IMR-90 (cell line): Measurements from ENCODE around the gene CHRNA7. TPM values are rescaled to one million over a fixed set of nuclear protein-coding genes. Genes with fewer than 3 reads are reported as not detected.

Experiments used
- ATAC-seq: fragments of 200-7000 bp; cut with Tn5 transposase; 2 replicates; pipeline ENCODE4 v1.9.1; 2020; ENCODE audit warnings: low read depth, mild to moderate bottlenecking, moderate library complexity
- BruUV-seq: library from RNA; stranded (reverse); fragments of 400-500 nt; replicated peaks from 2 replicates; lab custom pipeline; 2021; lab: Mats Ljungman, UMichigan
- CTCF ChIA-PET: fragments of 300-600 bp; formaldehyde crosslinking; extraction: SDS; loops from one replicate; lab custom pipeline; 2021; ENCODE audit warnings: antibody characterized with exemption; lab: Yijun Ruan, JAX
- POLR2A ChIA-PET: fragments of 300-600 bp; sonication (Branson Sonifier 250); formaldehyde crosslinking; loops from one replicate; lab custom pipeline; 2022; ENCODE audit warnings: antibody characterized with exemption; ENCODE audit not compliant: unreplicated experiment; lab: Charles Lee
- DNase-seq: peaks from one replicate; pipeline ENCODE4 v3.0.0; 2013
- H2AFZ ChIP-seq: replicated peaks from 2 replicates; pipeline ENCODE3; 2013; ENCODE audit warnings: low read length, mild to moderate bottlenecking; ENCODE audit not compliant: poor library complexity
- H2AK5ac ChIP-seq: 2 replicates; pipeline ENCODE4 v1.6.1; 2013; ENCODE audit warnings: low read depth, low read length, inconsistent platforms
- H2AK9ac ChIP-seq: replicated peaks from 2 replicates; pipeline ENCODE3; 2013; ENCODE audit warnings: mild to moderate bottlenecking, low read depth, low read length, moderate library complexity; ENCODE audit not compliant: poor library complexity
- H2BK120ac ChIP-seq: 2 replicates; pipeline ENCODE4 v1.6.1; 2013; ENCODE audit warnings: low read depth, low read length, inconsistent platforms
- H2BK15ac ChIP-seq: 3 replicates; pipeline ENCODE4 v1.6.1; 2013; ENCODE audit warnings: low read depth, low read length, inconsistent platforms
- H2BK20ac ChIP-seq: 2 replicates; pipeline ENCODE4 v1.6.1; 2013; ENCODE audit warnings: low read depth, mild to moderate bottlenecking, inconsistent platforms, low read length, moderate library complexity
- H2BK5ac ChIP-seq: 2 replicates; pipeline ENCODE4 v1.6.1; 2013; ENCODE audit warnings: mild to moderate bottlenecking, low read depth, low read length, inconsistent platforms; ENCODE audit not compliant: poor library complexity, severe bottlenecking
- H3K14ac ChIP-seq: replicated peaks from 2 replicates; pipeline ENCODE4 v1.6.1; 2013; ENCODE audit warnings: low read depth, low read length, inconsistent platforms
- H3K18ac ChIP-seq: 2 replicates; pipeline ENCODE4 v1.6.1; 2013; ENCODE audit warnings: low read depth, low read length, control low read depth
- H3K23ac ChIP-seq: 2 replicates; pipeline ENCODE4 v1.6.1; 2013; ENCODE audit warnings: low read depth, low read length, inconsistent platforms
- H3K27ac ChIP-seq: 2 replicates; pipeline ENCODE4 v1.5.1; 2013; ENCODE audit warnings: mild to moderate bottlenecking, control low read depth, low read length; ENCODE audit not compliant: insufficient read depth
- H3K27me3 ChIP-seq: 2 replicates; pipeline ENCODE4 v1.6.1; 2013; ENCODE audit warnings: low read length; ENCODE audit not compliant: control insufficient read depth, insufficient read depth
- H3K36me3 ChIP-seq: 2 replicates; pipeline ENCODE4 v1.6.1; 2013; ENCODE audit warnings: low read length, mixed read lengths; ENCODE audit not compliant: control insufficient read depth, insufficient read depth
- H3K4ac ChIP-seq: 2 replicates; pipeline ENCODE4 v1.6.1; 2013; ENCODE audit warnings: low read depth, low read length, inconsistent platforms
- H3K4me1 ChIP-seq: 2 replicates; pipeline ENCODE4 v1.6.1; 2013; ENCODE audit warnings: low read length, mixed read lengths; ENCODE audit not compliant: control insufficient read depth, insufficient read depth
- H3K4me2 ChIP-seq: 2 replicates; pipeline ENCODE4 v1.6.1; 2013; ENCODE audit warnings: low read depth, mild to moderate bottlenecking, control low read depth, low read length, moderate library complexity
- H3K4me3 ChIP-seq: 2 replicates; pipeline ENCODE4 v1.5.1; 2013; ENCODE audit warnings: low read depth, mild to moderate bottlenecking, control low read depth, low read length, moderate library complexity; ENCODE audit not compliant: insufficient read depth
- H3K56ac ChIP-seq: 2 replicates; pipeline ENCODE4 v1.6.1; 2013; ENCODE audit warnings: low read length, inconsistent platforms; ENCODE audit not compliant: insufficient read depth; ENCODE audit errors: extremely low read depth
- H3K79me1 ChIP-seq, 2 experiments: 2 replicates each; pipeline ENCODE4 v1.6.1; 2013; ENCODE audit warnings: low read length in 2 of 2, inconsistent platforms in 1 of 2, low read depth in 1 of 2
- H3K9ac ChIP-seq: 2 replicates; pipeline ENCODE4 v1.6.1; 2013; ENCODE audit warnings: low read depth, low read length, control low read depth
- H3K9me1 ChIP-seq: 2 replicates; pipeline ENCODE4 v1.6.1; 2013; ENCODE audit warnings: low read length, inconsistent platforms; ENCODE audit not compliant: insufficient read depth
- H3K9me3 ChIP-seq: 2 replicates; pipeline ENCODE4 v1.6.1; 2013; ENCODE audit warnings: low read length; ENCODE audit not compliant: control insufficient read depth, insufficient read depth
- H4K20me1 ChIP-seq: 2 replicates; pipeline ENCODE4 v1.6.1; 2013; ENCODE audit warnings: low read length, inconsistent platforms; ENCODE audit not compliant: insufficient read depth
- H4K5ac ChIP-seq: 2 replicates; pipeline ENCODE4 v1.6.1; 2013; ENCODE audit warnings: mild to moderate bottlenecking, low read depth, low read length, control low read depth
- H4K8ac ChIP-seq, 2 experiments: 2 replicates each; pipeline ENCODE4 v1.6.1; 2013; ENCODE audit warnings: low read depth in 2 of 2, low read length in 2 of 2, control low read depth in 1 of 2, inconsistent platforms in 1 of 2
- H4K91ac ChIP-seq: 2 replicates; pipeline ENCODE4 v1.6.1; 2013; ENCODE audit warnings: low read depth, low read length, inconsistent platforms; ENCODE audit not compliant: insufficient read depth
- BHLHE40 ChIP-seq: fragments of 150-350 bp; IDR thresholded peaks from 2 replicates; pipeline ENCODE4 v1.6.1; 2016; ENCODE audit warnings: mild to moderate bottlenecking, low read depth, low read length
- CEBPB ChIP-seq: IDR thresholded peaks from 2 replicates; pipeline ENCODE4 v1.6.1; 2012; ENCODE audit warnings: low read depth, low read length, improper control_type of control experiment
- CHD1 ChIP-seq: IDR thresholded peaks from 2 replicates; pipeline ENCODE4 v1.6.1; 2012; ENCODE audit warnings: low read depth, low read length, improper control_type of control experiment
- FOS ChIP-seq: fragments of 150-350 bp; IDR thresholded peaks from 2 replicates; pipeline ENCODE4 v1.6.1; 2016; ENCODE audit warnings: low read depth, low read length
- MAFK ChIP-seq: IDR thresholded peaks from 2 replicates; pipeline ENCODE4 v1.6.1; 2012; ENCODE audit warnings: low read depth, low read length, improper control_type of control experiment
- MAZ ChIP-seq: IDR thresholded peaks from 2 replicates; pipeline ENCODE4 v1.6.1; 2012; ENCODE audit warnings: low read depth, mild to moderate bottlenecking, low read length, improper control_type of control experiment, moderate library complexity, borderline replicate concordance
- MXI1 ChIP-seq: IDR thresholded peaks from 2 replicates; pipeline ENCODE4 v1.6.1; 2012; ENCODE audit warnings: low read depth, mild to moderate bottlenecking, low read length, moderate library complexity, borderline replicate concordance
- NFE2L2 ChIP-seq: fragments of 150-350 bp; IDR thresholded peaks from 2 replicates; pipeline ENCODE4 v1.6.1; 2016; ENCODE audit warnings: low read depth, mild to moderate bottlenecking, low read length
- POLR2A ChIP-seq: IDR thresholded peaks from 2 replicates; pipeline ENCODE4 v1.6.1; 2012; ENCODE audit warnings: mild to moderate bottlenecking, low read depth, low read length
- RAD21 ChIP-seq: IDR thresholded peaks from 2 replicates; pipeline ENCODE4 v1.6.1; 2012; ENCODE audit warnings: low read length, improper control_type of control experiment
- RCOR1 ChIP-seq: IDR thresholded peaks from 2 replicates; pipeline ENCODE4 v1.6.1; 2012; ENCODE audit warnings: mild to moderate bottlenecking, low read length, improper control_type of control experiment; ENCODE audit not compliant: insufficient replicate concordance
- RFX5 ChIP-seq: IDR thresholded peaks from 2 replicates; pipeline ENCODE4 v1.8.0; 2012; ENCODE audit warnings: low read depth, mild to moderate bottlenecking, low read length, moderate library complexity
- SMC3 ChIP-seq: fragments of 150-350 bp; IDR thresholded peaks from 2 replicates; pipeline ENCODE4 v1.6.1; 2016; ENCODE audit warnings: low read depth, mild to moderate bottlenecking, antibody characterized with exemption, low read length, moderate library complexity
- dilution Hi-C: fragments of 300-500 bp; cut with HindIII; formaldehyde crosslinking; loops from one replicate; pipeline ENCODE4 v1.14.3; 2018; ENCODE audit warnings: low sequenced_read_pairs; ENCODE audit not compliant: unreplicated experiment
- in situ Hi-C: fragments of 300-500 bp; cut with MboI; formaldehyde crosslinking; loops from 3 replicates; pipeline ENCODE4 v1.14.3; 2019; ENCODE audit warnings: low sequenced_read_pairs, inconsistent platforms, mixed read lengths
- intact Hi-C: fragments of 100-400 bp; cut with micrococcal nuclease; formaldehyde crosslinking; loops from 2 replicates; pipeline ENCODE4 v1.10.0; 2022
- polyA plus RNA-seq, 3 experiments: library from polyadenylated mRNA; depleted of rRNA; stranded (reverse); fragments of >200 nt; gene quantifications; 2 replicates each; pipeline ENCODE4 v1.2.3, GENCODE V29; 2012; ENCODE audit warnings: low replicate concordance in 1 of 3
- total RNA-seq: library from RNA; depleted of rRNA; stranded (reverse); fragments of >200 nt; gene quantifications from 2 replicates; pipeline ENCODE4 v1.2.3, GENCODE V29; 2012
- TF ChIP-seq, protein P1 (sequence below): fragments of 150-350 bp; IDR thresholded peaks from 2 replicates; pipeline ENCODE4 v1.6.1; 2016; ENCODE audit warnings: low read depth, mild to moderate bottlenecking, low read length, moderate library complexity, borderline replicate concordance
- TF ChIP-seq, protein P2 (sequence below): fragments of 150-350 bp; IDR thresholded peaks from 2 replicates; pipeline ENCODE4 v1.6.1; 2017; ENCODE audit warnings: mild to moderate bottlenecking, antibody characterized with exemption, low read length, low read depth
- TF ChIP-seq, protein P3 (sequence below): conservative IDR thresholded peaks from 2 replicates; pipeline ENCODE4 v1.5.1; 2012; ENCODE audit warnings: mild to moderate bottlenecking, low read depth, low read length, improper control_type of control experiment

Gene CHRNA7
- total and polyA plus RNA-seq, 2 of the 4 experiments (the other 2 are of a cell fraction): 0.10 TPM; not detected in 1

DNA sequence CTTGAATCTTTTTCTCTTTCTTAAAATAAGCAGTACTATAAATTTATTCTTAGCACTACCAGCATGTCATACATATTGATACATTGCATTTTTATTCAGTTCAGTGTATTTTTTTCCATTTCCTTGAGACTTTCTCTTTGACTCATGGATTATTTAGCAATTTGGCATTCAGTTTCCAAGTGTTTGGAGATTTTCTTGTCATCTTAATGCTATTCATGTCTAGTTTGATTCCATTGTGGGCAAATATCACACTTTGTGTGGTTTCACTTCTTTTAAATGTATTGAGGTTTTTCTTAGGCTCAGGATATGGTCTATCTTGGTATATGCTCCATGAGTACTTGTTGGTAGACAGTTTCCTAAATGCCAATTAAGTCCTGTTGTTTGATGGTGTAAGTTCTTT lies 99.5 kb downstream of the CHRNA7 start:
- H3K9me1 ChIP-seq: no peaks in the 10 kb centered on the region
- ATAC-seq: no peak
- ChIA-PET POLR2A (no interaction called here), CTCF (no interaction called here)
- H3K36me3 ChIP-seq: no peaks in the 10 kb centered on the region
- no peaks in the 10 kb centered on the region for H3K27me3 ChIP-seq
- H3K18ac ChIP-seq: no peak overlapping the region
- H3K23ac ChIP-seq: no peak overlapping the region
- H3K9ac ChIP-seq: no peak overlapping the region
- dilution Hi-C loops: no loop called here
- no peaks in the 10 kb centered on the region for H3K79me1 ChIP-seq
- H2BK120ac ChIP-seq: no peak overlapping the region
- no peaks in the 10 kb centered on the region for H4K20me1 ChIP-seq
- no peak overlapping the region for H3K4me2 ChIP-seq
- no peak overlapping the region for H2AK9ac ChIP-seq
- H4K91ac ChIP-seq: no peak overlapping the region
- no TSS peak for BruUV-seq
- H2BK15ac ChIP-seq: no peak overlapping the region
- H2AFZ ChIP-seq: no peak overlapping the region
- no peak overlapping the region for H2BK5ac ChIP-seq
- no peaks in the 10 kb centered on the region for H3K4me1 ChIP-seq
- H2BK20ac ChIP-seq: no peak overlapping the region
- no peak overlapping the region for H3K4me3 ChIP-seq
- H3K56ac ChIP-seq: no peak overlapping the region
- H3K27ac ChIP-seq: no peak overlapping the region
- TF ChIP-seq BHLHE40: no peak
- TF ChIP-seq, protein P1, sequence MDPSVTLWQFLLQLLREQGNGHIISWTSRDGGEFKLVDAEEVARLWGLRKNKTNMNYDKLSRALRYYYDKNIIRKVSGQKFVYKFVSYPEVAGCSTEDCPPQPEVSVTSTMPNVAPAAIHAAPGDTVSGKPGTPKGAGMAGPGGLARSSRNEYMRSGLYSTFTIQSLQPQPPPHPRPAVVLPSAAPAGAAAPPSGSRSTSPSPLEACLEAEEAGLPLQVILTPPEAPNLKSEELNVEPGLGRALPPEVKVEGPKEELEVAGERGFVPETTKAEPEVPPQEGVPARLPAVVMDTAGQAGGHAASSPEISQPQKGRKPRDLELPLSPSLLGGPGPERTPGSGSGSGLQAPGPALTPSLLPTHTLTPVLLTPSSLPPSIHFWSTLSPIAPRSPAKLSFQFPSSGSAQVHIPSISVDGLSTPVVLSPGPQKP: no peak
- no peak for TF ChIP-seq RAD21
- TF ChIP-seq MAFK: no peak
- TF ChIP-seq CHD1: no peak
- TF ChIP-seq POLR2A: no peak
- no peak for TF ChIP-seq FOS
- no peak for TF ChIP-seq MAZ
- no peak for TF ChIP-seq NFE2L2
- TF ChIP-seq MXI1: no peak
- TF ChIP-seq, protein P2, sequence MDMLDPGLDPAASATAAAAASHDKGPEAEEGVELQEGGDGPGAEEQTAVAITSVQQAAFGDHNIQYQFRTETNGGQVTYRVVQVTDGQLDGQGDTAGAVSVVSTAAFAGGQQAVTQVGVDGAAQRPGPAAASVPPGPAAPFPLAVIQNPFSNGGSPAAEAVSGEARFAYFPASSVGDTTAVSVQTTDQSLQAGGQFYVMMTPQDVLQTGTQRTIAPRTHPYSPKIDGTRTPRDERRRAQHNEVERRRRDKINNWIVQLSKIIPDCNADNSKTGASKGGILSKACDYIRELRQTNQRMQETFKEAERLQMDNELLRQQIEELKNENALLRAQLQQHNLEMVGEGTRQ: no peak
- TF ChIP-seq, protein P3, sequence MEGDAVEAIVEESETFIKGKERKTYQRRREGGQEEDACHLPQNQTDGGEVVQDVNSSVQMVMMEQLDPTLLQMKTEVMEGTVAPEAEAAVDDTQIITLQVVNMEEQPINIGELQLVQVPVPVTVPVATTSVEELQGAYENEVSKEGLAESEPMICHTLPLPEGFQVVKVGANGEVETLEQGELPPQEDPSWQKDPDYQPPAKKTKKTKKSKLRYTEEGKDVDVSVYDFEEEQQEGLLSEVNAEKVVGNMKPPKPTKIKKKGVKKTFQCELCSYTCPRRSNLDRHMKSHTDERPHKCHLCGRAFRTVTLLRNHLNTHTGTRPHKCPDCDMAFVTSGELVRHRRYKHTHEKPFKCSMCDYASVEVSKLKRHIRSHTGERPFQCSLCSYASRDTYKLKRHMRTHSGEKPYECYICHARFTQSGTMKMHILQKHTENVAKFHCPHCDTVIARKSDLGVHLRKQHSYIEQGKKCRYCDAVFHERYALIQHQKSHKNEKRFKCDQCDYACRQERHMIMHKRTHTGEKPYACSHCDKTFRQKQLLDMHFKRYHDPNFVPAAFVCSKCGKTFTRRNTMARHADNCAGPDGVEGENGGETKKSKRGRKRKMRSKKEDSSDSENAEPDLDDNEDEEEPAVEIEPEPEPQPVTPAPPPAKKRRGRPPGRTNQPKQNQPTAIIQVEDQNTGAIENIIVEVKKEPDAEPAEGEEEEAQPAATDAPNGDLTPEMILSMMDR: no peak
- TF ChIP-seq RFX5: no peak
- TF ChIP-seq RCOR1: no peak
- no peak for TF ChIP-seq SMC3
- TF ChIP-seq CEBPB: no peak
- no peak overlapping the region for H4K8ac ChIP-seq
- in situ Hi-C loops: no loop called here
- H4K5ac ChIP-seq: no peak overlapping the region
- no peaks in the 10 kb centered on the region for H3K9me3 ChIP-seq
- intact Hi-C loops: no loop called here
- H3K4ac ChIP-seq: no peak overlapping the region
- H2AK5ac ChIP-seq: no peak overlapping the region
- DNase-seq: no peak
- H3K14ac ChIP-seq: no peak overlapping the region
